ENCODE data around the gene GCAT. TPM values are rescaled to one million over a fixed set of nuclear protein-coding genes. Genes with fewer than 3 reads are reported as not detected.

GCAT gene
- total and polyA plus RNA-seq, 2 of the 13 experiments (the other 11 are each of a cell fraction or from before 2014, with no cell fraction given), result 28.0 to 50.3 TPM

- peaks cover 57% of the 10 kb centered on the region for H3K4me1 ChIP-seq (ENCODE audit: insufficient read depth, low read length)
- intact Hi-C loops (cut with micrococcal nuclease; ENCODE audit: unreplicated experiment) (loop anchor here (10.0 kb wide), 1 partner anchor 116 kb away; no protein-coding TSS in a partner anchor), in situ Hi-C loops (cut with HindIII; ENCODE audit: extremely low pct_ligation_motif_present, low pct_unique_long_range_greater_than_20kb) (loop anchor here (5.0 kb wide), 1 partner anchor 44 kb away; no protein-coding TSS in a partner anchor)
- no peak overlapping the region for H2AFZ ChIP-seq (ENCODE audit: low read length)
- H3K27ac ChIP-seq (ENCODE audit: extremely low read length, insufficient read depth, low read length), result peak overlapping the region; percentile 13
- ATAC-seq (no peak), FAIRE-seq (peak; percentile 30), DNase-seq (ENCODE audit: low spot score) (no peak)
- H3K4me3 ChIP-seq (replicated peaks in 1 of 3; ENCODE audit: insufficient read depth in 1 of 3, low read depth in 2 of 3, low read length in 3 of 3), result no peak overlapping the region
- H3K9me3 ChIP-seq (ENCODE audit: low read length), result no peaks in the 10 kb centered on the region
- no peaks in the 10 kb centered on the region for H3K27me3 ChIP-seq (ENCODE audit: control insufficient read depth in 1 of 2, insufficient read depth in 2 of 2, low read length in 2 of 2)
- H3K9ac ChIP-seq (ENCODE audit: insufficient read depth, low read depth, low read length), result no peak overlapping the region
- no peaks in the 10 kb centered on the region for H4K20me1 ChIP-seq (ENCODE audit: insufficient read depth, low read length)
- 57% methylated on average over 7 of the region's 7 CpGs for WGBS (ENCODE audit: low lambda C conversion rate)
- POLR2A ChIA-PET, result interaction anchor here (0.9 to 1.3 kb wide), 5 partner anchors 9 to 51 kb away, joined by 3 to 6 read pairs (median 3); partner anchors contain the start of gene ANKRD54
- BruUV-seq (replicated peaks), result no TSS peak
- CTCF ChIA-PET (ENCODE audit: low intra/inter-chr PET ratio, low total read pairs), result no interaction called here
- H3K4me2 ChIP-seq (ENCODE audit: low read depth, low read length), result no peak overlapping the region
- peaks cover 8% of the 10 kb centered on the region for H3K79me2 ChIP-seq (ENCODE audit: insufficient read depth, low read length)
- H3K36me3 ChIP-seq (replicated peaks in 1 of 2; ENCODE audit: control insufficient read depth in 1 of 2, insufficient read depth in 2 of 2, low read length in 2 of 2), result peaks cover 9 to 69% of the 10 kb centered on the region in 2 experiments
- TF ChIP-seq, protein P1, sequence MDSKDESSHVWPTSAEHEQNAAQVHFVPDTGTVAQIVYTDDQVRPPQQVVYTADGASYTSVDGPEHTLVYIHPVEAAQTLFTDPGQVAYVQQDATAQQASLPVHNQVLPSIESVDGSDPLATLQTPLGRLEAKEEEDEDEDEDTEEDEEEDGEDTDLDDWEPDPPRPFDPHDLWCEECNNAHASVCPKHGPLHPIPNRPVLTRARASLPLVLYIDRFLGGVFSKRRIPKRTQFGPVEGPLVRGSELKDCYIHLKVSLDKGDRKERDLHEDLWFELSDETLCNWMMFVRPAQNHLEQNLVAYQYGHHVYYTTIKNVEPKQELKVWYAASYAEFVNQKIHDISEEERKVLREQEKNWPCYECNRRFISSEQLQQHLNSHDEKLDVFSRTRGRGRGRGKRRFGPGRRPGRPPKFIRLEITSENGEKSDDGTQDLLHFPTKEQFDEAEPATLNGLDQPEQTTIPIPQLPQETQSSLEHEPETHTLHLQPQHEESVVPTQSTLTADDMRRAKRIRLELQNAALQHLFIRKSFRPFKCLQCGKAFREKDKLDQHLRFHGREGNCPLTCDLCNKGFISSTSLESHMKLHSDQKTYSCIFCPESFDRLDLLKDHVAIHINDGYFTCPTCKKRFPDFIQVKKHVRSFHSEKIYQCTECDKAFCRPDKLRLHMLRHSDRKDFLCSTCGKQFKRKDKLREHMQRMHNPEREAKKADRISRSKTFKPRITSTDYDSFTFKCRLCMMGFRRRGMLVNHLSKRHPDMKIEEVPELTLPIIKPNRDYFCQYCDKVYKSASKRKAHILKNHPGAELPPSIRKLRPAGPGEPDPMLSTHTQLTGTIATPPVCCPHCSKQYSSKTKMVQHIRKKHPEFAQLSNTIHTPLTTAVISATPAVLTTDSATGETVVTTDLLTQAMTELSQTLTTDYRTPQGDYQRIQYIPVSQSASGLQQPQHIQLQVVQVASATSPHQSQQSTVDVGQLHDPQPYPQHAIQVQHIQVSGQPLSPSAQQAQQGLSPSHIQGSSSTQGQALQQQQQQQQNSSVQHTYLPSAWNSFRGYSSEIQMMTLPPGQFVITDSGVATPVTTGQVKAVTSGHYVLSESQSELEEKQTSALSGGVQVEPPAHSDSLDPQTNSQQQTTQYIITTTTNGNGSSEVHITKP (CRISPR knock-in tag; IDR thresholded peaks at IDR 0.05; ENCODE audit: low read depth), result no peak
- TF ChIP-seq ZNF276 (CRISPR knock-in tag; IDR thresholded peaks at IDR 0.05; ENCODE audit: low read depth), result no peak
- no peak for TF ChIP-seq FOXK2 (IDR thresholded peaks at IDR 0.05)
- TF ChIP-seq ZHX1 (CRISPR knock-in tag; IDR thresholded peaks at IDR 0.05; ENCODE audit: low read depth), result no peak
- TF ChIP-seq SNAPC5 (CRISPR knock-in tag; IDR thresholded peaks at IDR 0.05; ENCODE audit: borderline replicate concordance), result no peak
- no peak for TF ChIP-seq ZNF563 (CRISPR knock-in tag; IDR thresholded peaks at IDR 0.05)
- TF ChIP-seq, protein P2, sequence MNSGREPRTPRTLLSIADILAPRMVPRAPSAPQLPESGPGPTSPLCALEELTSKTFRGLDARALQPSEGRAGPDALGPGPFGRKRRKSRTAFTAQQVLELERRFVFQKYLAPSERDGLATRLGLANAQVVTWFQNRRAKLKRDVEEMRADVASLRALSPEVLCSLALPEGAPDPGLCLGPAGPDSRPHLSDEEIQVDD (CRISPR knock-in tag; IDR thresholded peaks at IDR 0.05; ENCODE audit: borderline replicate concordance), result no peak
- TF ChIP-seq ZNF335 (CRISPR knock-in tag; IDR thresholded peaks at IDR 0.05), result no peak
- TF ChIP-seq ATF1 (CRISPR knock-in tag; IDR thresholded peaks at IDR 0.05), result no peak
These were observed 53.2 kb downstream of the GCAT start for GRCh38 chr22:37860796-37861421.
